Ishikawa (cell line): Measurements from ENCODE around the gene UGT1A8.

Source experiments
- CEBPB ChIP-seq: IDR thresholded peaks from 2 replicates; pipeline ENCODE4 v1.6.1; 2012
- CREB1 ChIP-seq: IDR thresholded peaks from 2 replicates; pipeline ENCODE4 v1.6.1; 2012; ENCODE audit warnings: low read depth
- EGR1 ChIP-seq: IDR thresholded peaks from 2 replicates; pipeline ENCODE4 v1.6.1; 2012
- EP300 ChIP-seq: IDR thresholded peaks from 2 replicates; pipeline ENCODE4 v1.6.1; 2012; ENCODE audit warnings: borderline replicate concordance
- FOXM1 ChIP-seq: IDR thresholded peaks from 2 replicates; pipeline ENCODE4 v1.6.1; 2012; ENCODE audit warnings: low read depth, borderline replicate concordance
- NFIC ChIP-seq: IDR thresholded peaks from 2 replicates; pipeline ENCODE4 v1.6.1; 2012
- RAD21 ChIP-seq: IDR thresholded peaks from 2 replicates; pipeline ENCODE4 v1.6.1; 2012; ENCODE audit warnings: low read depth
- TAF1 ChIP-seq: IDR thresholded peaks from 2 replicates; pipeline ENCODE4 v1.6.1; 2012; ENCODE audit warnings: low read depth, mild to moderate bottlenecking
- TCF12 ChIP-seq: IDR thresholded peaks from 2 replicates; pipeline ENCODE4 v1.6.1; 2012; ENCODE audit warnings: low read depth
- TEAD4 ChIP-seq: IDR thresholded peaks from 2 replicates; pipeline ENCODE4 v1.6.1; 2012
- YY1 ChIP-seq: IDR thresholded peaks from 2 replicates; pipeline ENCODE4 v1.6.1; 2012; ENCODE audit warnings: low read depth
- ZBTB7A ChIP-seq: IDR thresholded peaks from 2 replicates; pipeline ENCODE4 v1.6.1; 2012; ENCODE audit warnings: low read depth
- TF ChIP-seq, protein P1 (sequence below): IDR thresholded peaks from 2 replicates; pipeline ENCODE4 v1.6.1; 2012
- TF ChIP-seq, protein P2 (sequence below): IDR thresholded peaks from 2 replicates; pipeline ENCODE4 v1.6.1; 2012
- TF ChIP-seq, protein P3 (sequence below): IDR thresholded peaks from 2 replicates; pipeline ENCODE4 v1.6.1; 2012; ENCODE audit warnings: low read depth, mild to moderate bottlenecking

UGT1A8 gene

DNA sequence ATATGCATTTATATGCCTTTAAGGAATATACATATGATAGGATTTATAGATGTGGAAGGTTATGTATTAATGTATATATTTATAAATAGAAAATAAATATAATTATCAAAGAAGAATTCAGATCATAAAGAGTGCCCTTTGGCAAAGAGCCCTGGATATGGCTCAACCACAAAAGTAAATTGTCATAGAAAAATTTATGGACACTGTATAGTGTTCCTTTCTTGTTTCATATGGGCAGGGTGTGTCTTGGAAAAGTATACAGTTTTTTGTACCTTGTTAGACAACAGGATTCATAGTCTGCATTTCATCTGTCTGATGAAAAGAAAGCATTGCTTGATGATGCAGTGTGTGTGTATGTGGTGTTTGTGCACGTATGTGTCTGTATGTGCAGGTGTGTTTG is 67.2 kb downstream of the UGT1A8 start:
- TF ChIP-seq ZBTB7A (no peak), EP300 (no peak), TAF1 (no peak), NFIC (no peak)

DNA sequence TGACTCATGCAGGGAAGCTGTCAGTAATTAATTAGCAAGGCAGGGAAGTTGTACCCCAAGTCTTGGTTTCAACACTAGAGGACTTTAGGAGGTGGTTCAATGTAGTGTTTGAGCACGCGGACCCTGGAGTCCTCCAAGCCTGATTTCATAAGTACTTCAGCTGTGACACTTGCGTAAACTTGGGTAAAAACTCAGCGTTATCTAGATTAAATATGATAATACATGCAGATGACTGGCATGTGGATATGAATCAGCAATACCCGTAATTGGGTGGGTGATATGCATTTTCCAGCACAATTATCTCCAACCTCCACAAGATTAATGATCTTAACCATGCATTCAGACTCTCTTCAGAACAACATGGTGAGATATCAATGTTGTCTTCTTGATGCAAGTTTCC is 69.5 kb downstream of the UGT1A8 start:
- TF ChIP-seq CREB1 (no peak), CEBPB (no peak), EGR1 (no peak), NFIC (no peak), TAF1 (no peak), RAD21 (no peak), YY1 (no peak), TCF12 (no peak), ZBTB7A (no peak), EP300 (no peak), FOXM1 (no peak), TEAD4 (no peak)
- TF ChIP-seq, protein P1, sequence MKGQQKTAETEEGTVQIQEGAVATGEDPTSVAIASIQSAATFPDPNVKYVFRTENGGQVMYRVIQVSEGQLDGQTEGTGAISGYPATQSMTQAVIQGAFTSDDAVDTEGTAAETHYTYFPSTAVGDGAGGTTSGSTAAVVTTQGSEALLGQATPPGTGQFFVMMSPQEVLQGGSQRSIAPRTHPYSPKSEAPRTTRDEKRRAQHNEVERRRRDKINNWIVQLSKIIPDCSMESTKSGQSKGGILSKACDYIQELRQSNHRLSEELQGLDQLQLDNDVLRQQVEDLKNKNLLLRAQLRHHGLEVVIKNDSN, result no peak
- TF ChIP-seq, protein P2, sequence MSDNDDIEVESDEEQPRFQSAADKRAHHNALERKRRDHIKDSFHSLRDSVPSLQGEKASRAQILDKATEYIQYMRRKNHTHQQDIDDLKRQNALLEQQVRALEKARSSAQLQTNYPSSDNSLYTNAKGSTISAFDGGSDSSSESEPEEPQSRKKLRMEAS, result no peak
- TF ChIP-seq, protein P3, sequence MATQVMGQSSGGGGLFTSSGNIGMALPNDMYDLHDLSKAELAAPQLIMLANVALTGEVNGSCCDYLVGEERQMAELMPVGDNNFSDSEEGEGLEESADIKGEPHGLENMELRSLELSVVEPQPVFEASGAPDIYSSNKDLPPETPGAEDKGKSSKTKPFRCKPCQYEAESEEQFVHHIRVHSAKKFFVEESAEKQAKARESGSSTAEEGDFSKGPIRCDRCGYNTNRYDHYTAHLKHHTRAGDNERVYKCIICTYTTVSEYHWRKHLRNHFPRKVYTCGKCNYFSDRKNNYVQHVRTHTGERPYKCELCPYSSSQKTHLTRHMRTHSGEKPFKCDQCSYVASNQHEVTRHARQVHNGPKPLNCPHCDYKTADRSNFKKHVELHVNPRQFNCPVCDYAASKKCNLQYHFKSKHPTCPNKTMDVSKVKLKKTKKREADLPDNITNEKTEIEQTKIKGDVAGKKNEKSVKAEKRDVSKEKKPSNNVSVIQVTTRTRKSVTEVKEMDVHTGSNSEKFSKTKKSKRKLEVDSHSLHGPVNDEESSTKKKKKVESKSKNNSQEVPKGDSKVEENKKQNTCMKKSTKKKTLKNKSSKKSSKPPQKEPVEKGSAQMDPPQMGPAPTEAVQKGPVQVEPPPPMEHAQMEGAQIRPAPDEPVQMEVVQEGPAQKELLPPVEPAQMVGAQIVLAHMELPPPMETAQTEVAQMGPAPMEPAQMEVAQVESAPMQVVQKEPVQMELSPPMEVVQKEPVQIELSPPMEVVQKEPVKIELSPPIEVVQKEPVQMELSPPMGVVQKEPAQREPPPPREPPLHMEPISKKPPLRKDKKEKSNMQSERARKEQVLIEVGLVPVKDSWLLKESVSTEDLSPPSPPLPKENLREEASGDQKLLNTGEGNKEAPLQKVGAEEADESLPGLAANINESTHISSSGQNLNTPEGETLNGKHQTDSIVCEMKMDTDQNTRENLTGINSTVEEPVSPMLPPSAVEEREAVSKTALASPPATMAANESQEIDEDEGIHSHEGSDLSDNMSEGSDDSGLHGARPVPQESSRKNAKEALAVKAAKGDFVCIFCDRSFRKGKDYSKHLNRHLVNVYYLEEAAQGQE, result no peak

DNA sequence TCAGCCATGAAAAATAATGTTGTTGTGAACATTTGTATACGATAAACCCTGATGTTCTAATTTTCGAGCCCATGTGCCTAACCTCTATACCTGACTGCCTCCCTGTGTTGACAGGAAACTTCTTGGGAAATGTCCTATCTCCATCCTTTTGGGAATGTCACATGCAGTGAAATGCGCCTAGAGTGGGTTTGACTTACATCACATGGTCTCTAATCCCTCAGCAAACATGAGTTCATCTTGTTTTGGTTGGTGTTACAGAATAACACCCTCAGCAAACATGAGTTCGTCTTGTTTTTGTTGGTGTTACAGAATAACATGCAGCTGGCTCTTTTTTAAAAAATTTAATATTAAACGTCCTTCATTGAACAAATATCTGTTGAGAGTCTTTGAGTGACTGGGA is 70.9 kb downstream of the UGT1A8 start:
- TF ChIP-seq TCF12 (no peak), EP300 (no peak), CEBPB (no peak), TEAD4 (no peak), CREB1 (no peak), NFIC (no peak), ZBTB7A (no peak), RAD21 (no peak), YY1 (no peak), FOXM1 (no peak), EGR1 (no peak), TAF1 (no peak)
- TF ChIP-seq, protein P1, result no peak
- TF ChIP-seq, protein P3, result no peak
- TF ChIP-seq, protein P2, result no peak

DNA sequence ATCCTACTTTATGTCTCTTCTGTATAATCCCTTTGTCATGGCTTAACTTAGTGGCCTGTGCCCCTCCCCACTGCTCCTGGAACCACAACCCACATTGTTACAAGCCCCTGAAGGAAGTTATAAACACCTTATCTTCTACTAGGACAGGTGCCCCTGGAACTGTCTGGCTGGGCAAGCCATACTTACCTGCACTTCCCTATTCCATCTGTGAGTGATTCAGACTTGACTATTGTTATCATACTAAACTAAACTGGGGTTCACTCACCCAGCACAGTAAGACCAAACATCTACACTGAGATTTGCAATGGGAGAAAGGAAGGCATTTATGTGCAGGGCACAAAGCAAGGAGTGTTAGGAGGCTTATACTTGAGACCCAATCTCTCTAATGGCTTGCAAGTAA is 71.6 kb downstream of the UGT1A8 start:
- TF ChIP-seq RAD21, result no peak
- TF ChIP-seq, protein P1, result no peak
- TF ChIP-seq NFIC, result no peak
- TF ChIP-seq YY1, result no peak
- no peak for TF ChIP-seq ZBTB7A
- TF ChIP-seq CREB1, result no peak
- no peak for TF ChIP-seq EGR1
- TF ChIP-seq TAF1, result no peak
- no peak for TF ChIP-seq FOXM1
- no peak for TF ChIP-seq TEAD4
- TF ChIP-seq, protein P3, result no peak

DNA sequence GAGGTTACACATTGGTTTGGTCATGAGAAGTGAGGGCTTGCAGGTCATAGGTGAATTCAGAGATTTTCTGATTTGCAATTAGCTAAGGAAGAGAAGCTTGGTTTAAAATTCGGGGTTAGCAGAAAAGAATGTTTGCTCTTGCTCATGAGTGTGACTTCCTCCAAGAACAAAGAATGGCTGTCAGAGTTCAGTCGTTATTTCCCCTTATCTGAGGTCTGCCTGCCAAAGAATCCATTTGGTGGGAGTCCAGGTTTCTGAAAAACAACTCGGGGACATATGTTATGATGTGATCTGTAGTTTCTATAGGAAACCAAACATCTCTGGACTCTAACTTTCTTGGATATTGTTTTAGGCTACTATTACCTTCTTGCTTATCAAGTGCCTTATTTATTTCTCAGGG is 72.1 kb downstream of the UGT1A8 start:
- TF ChIP-seq YY1 (no peak), EP300 (no peak), NFIC (no peak), TEAD4 (no peak), ZBTB7A (no peak)
- TF ChIP-seq, protein P1, result no peak
- TF ChIP-seq, protein P3, result no peak
